ENCODE data around the gene ZMYND19.
"Not testable (repeated sequence)": the region's sequence is repeated elsewhere in the genome, so short reads cannot be mapped to it uniquely, and the experiment has no call there.

GRCh38 chr9:137596577-137596976 lies 6.3 kb upstream of the ZMYND19 start:
- not testable (repeated sequence) for TF ChIP-seq CTCF (IDR thresholded peaks at IDR 0.05; ENCODE audit: insufficient read depth, low read length); POLR2AphosphoS5 (IDR thresholded peaks at IDR 0.05; ENCODE audit: low read depth); REST (IDR thresholded peaks at IDR 0.05; ENCODE audit: insufficient replicate concordance, low read depth); GABPA (IDR thresholded peaks at IDR 0.05; ENCODE audit: low read depth); SPI1 (IDR thresholded peaks at IDR 0.05; ENCODE audit: borderline replicate concordance, low read depth)
